SHP77 treated with DMSO at 0.1 percent for 48 hours (cell line): ENCODE measurements around the gene ALDH1A3.

ENCODE experiments used
- DNase-seq: peaks from one replicate; lab custom pipeline; 2025; lab: John Stamatoyannopoulos, UW

Gene ALDH1A3

DNA sequence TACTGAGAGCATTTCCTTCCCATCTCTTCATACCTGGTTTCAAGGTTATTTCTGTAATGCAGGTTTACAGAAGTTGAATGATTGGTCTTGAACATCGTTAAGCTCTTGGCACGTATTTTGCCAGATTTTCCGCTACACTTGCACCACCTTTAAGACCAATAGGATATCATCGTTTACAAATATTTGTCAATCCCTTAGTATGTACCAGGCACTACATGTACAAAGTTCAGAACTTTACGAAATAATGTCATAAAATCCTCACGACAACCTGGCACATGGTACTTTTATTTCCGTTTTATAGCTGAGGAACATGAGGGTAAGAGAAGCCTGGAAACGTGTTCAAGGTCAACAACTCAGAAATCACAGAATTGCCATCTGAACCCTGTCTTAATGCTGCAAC is 45.8 kb downstream of the ALDH1A3 start:
- DNase-seq, result no peak

DNA sequence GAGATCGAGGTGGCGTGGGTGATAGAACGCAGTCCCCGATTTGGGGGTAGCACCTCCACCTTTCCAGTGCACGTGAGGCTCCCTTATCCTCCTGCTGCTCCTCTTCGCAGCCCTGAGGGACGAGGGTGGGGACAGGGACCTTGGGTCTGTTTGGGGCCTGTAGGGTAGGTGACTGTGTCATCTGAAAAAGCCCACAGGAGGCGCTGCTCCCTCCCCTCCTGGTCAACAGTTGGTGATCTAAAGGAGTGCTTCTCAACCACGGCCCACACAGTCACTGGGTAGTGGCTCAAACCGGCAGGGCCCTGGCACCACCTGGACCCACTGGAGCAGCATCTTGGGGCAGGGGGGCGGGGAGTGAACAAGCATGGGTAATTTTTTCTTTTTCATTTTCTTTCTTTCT is 46.6 kb downstream of the ALDH1A3 start:
- DNase-seq, result no peak

DNA sequence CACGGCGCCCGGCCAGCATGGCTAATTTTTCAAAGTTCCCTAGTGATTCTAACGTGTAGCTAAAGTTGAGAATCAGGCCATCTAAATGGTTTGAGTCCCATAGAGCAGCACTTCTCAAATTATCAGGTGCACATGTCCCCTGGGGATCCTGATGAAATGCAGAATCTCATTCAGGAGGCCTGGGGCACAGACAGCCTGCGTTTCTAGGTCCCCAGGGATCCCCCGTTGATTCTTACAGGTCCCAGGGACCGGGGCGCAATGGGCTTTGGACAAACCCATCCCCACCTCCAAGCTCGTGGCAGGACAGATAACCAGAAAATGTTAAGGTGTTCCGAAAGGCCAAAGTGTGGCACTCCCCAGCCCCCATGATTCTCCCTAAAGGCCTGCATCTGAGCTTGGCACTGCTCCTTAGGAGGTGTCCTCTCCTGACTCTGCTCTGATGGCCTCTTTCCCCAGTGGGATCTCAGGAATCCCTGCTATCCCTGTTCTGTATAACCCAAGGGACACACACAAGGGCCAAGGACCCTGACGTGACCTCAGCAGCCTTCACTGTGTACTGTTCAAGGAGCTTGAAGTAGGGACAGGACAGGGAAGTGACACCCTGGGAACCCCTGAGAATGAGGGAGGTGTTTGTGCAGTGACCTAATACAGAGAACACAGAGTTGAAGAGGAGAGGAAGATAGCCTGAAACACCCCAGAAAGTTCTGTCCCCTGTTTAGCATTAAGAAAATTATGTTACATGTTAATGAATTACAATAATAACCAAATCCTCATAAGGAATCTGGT is 47.5 kb downstream of the ALDH1A3 start:
- DNase-seq, result no peak

DNA sequence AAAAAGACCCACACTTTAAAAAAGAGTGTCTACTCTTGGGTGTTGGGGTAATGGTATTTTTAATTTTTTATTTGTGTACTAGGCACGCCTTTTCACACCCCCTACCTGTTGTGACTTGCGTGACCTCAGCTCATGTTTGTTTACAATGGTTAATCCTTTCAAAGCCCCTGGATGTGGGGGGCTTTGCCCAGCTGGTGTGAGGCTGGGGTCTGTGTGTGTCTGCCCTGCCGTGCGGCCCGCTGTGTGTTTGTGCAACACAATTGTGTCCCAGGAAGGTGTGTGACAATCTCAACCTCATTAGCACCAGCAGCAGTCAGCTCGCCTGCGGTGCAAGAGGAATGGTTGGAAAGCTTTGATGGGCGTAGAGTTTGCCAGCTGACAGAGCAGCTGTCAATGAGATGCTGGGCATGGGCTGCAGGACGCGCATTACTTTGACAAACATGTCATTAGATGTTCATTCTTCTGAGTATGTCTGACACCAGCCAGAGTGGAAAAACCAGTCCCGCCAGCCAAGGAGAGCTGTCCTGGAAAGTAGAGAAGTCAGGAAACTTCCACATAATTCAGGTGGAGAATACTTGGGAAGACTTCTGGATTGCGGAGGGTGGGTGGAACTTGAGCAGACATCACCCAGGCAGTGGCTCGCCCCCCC is 49.1 kb downstream of the ALDH1A3 start:
- no peak for DNase-seq

DNA sequence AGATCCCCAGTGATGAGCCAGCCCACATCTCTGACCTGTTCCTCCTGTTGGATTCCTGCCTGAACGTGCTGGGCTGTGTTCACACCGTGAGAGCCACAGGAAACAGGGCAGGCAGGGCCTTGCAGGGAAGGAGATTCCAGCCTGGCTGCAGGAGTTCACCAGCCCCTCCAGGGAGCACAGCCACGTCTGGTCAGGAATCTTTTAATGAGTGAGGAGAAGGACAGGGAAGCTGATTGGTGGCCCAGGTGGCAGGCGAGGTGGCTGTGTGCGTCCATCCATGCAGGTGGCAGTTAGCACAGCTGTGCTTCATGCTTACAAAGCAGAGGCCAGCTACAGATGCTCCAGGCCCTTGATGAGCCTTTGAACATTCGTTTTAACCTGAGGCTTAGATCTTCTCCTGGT is 50.0 kb downstream of the ALDH1A3 start:
- no peak for DNase-seq

DNA sequence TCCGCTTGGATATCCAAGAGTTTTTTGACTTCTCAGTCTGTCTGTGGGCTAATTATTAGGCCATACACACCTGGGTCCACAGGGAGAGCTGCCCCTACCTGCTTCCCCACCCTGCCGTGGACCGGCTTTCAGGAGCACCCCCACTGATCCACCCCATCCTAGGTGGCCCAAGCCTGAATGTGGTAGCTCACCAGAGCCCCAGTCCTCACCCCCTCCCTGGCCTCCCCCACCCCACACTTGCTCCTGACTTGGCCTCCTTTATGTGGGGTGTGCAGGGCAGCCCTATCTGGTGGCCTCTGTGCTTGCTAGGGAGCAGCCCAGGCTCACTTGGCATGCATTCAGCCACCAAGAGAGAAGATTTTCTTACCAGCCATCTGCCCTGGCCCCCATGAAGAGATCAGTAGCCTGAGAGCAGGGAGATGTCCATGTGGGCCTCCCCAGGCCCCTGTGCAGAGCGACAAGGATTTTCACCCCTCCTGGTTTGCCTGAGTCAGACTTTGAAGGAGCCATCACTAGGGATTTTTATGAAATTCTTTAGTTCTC is 50.7 kb downstream of the ALDH1A3 start:
- DNase-seq, result no peak

DNA sequence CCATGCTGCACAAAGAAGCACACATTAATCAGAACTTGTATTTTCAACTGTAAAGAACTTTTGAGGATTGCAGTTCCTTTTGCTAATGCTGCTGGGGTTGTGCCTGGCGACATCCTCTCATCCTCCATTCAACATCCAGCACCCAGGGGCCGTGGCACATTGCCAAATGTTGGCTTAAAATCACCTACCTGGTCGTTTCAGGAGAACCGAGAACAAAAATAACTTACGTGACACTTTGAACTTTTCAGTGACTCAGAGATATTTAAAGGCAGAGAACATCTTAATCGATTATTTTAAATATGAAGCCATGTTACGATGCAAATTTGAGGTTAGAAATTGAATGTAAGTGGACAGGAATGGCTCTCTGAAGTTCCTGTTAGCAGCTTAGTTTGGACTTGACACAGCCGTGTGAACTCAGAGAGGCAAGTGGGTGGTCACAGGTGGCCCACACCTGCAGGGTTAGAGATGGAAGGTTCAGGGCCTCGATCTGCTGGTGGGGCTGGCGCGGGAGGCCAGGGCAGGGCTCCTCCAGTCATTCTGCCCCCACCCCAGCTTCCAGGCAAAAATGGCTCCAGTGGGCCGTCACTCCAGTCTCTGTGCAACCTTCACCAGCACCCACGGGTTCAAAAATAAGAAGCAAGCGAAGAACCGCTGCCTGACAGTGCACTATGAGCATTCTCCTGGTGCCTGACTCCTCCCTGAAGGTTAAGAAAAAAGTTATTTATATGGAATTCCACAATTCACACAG is 51.7 kb downstream of the ALDH1A3 start:
- no peak for DNase-seq

DNA sequence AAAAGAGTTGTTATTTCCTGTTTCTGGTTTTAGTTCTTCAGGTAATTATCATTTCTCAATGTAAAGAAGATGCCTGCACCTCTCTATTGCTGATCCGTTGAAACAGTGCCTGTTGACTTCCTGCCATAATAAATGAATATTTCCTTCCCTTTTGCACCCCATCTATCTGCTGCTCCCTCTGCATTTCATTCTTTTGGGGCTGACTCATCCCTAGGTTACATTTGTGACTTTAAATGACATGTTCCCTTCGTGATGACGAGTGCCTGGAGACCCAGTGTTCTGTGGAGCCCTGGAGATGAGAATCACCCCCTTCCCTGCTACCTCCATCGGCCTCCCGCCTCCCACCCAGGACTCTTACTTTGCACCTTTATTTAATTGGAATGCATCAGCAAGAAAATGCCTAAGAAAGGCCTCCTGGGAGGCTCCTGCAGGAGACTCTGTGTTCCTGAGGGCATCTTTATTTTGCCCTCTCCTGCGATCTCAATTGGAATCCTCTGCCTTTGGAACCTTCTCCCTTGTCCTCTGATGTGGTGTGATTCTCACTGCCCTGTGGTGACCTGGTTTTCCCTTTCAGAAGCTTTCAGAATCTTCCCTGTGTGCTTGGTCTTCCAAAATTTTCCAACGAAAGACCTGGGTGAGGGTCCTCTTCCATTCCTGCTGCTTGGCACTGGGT is 53.2 kb downstream of the ALDH1A3 start:
- no peak for DNase-seq

DNA sequence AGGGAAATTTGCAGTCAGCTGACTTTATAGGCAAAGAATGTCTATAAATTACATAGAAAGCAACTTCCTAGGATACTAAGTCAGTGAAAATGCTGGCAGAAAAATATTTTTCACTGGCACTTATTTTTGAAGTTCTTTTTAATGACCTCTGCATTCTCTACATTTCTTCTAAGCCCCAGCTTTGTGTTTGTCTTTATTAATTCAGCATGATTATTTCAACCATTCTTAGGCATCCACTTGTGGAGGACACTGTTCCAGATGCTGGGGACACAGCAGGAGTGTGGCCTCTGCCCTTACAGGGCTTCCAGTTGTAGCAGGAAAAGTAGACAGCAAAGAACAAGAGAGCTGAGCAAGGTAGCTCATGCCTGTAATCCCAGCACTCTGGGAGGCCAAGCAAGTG is 54.5 kb downstream of the ALDH1A3 start:
- DNase-seq, result no peak

DNA sequence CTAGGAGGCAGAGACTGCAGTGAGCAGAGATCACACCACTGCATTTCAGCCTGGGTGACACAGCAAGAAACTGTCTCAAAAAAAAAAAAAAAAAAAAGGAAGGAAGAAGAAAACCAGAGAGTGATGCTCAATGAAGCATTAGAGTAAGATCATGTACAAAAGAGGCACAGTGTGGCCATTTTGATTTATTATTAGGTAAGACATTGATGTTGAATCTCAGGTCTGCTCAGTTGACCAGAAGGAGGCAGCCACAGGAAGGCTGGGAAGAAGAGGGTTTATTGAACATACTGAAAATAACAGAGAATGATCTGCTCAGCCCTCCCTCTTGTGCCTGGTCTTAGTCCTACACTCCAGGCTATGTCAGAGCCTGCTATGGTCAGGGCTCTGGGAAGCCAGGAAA is 55.1 kb downstream of the ALDH1A3 start:
- DNase-seq, result no peak

DNA sequence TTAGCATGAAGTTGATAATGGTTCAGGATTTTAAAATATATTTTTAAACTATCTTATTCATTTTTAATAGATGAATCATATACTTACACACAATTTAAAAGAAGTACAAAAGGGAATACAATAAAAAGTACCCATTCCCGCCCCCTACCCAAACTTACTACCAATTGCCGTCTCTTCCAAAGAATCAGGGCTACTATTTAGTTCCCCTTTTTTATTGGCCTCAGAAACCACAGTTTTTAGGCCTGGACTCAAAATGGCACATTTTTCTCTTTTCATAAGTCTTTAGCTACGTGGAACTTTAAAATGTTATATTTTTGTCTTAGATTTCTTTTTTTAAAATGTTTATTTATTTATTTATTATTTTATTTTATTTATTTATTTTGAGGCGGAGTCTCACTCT is 57.5 kb downstream of the ALDH1A3 start:
- DNase-seq, result no peak

DNA sequence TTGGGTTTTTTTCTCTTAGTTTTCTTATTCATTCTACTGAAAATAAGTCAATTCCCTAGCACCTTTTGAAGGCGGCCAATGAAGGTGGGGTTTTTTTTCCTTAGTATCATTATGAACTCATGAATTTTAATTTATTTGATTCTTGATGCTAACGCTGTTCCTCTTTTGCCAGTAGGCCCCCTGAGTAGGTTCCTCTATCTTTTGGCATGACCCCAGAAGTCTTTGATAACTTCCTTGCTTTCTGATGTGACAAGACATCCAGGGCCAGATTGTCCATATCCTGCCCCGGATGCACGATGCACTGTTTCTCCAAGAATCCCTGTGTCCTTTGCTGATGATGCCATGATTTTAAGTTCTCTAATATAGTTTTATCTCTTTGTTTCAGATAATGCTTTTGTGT is 60.2 kb downstream of the ALDH1A3 start:
- DNase-seq, result no peak

DNA sequence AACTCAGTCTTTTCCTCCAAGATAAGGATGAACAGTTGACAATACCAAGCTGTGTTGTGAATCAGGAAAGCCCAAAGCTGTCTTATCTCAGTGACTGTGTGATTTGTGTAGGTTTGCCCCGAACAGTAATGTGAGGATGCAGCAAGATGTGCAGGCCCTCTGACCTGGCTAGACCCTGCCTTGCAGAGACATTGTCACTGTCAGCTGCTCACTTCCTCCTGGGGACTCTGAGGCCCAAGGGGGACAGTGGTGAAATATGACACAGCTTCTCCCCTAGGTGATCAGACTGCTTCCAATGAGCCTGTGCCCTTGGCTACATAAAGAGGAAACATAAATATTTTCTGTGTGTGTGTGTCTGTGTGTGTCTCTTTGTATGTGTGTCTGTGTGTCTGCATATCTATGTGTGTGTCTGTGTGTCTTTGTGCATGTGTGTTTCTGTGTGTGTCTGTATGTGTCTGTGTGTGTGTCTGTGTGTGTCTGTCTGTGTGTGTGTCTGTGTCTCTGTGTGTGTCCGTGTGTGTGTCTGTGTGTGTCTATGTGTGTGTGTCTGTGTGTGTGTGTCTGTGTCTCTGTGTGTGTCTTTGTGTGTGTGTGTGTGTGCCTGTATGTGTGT is 61.2 kb downstream of the ALDH1A3 start:
- DNase-seq, result no peak

DNA sequence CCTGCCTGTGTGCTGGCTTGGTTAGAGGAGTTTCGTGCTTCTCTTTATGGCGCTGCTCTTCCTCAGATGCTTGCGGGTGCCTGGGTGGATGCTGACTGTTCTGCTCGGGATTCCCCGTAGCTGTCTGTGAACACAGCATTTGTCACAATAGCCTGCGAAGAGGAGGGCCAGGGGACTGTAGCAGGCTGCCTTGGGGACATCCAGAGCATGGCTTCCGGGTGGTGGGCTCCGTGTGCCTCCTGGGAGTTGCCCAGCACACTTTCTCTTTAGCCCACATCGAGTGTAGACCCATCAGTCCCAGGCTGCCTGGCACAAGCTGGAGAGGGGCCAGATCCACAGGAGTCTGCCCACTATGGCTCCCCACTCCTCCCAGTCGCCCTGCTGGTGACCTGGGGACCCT is 61.9 kb downstream of the ALDH1A3 start:
- no peak for DNase-seq

DNA sequence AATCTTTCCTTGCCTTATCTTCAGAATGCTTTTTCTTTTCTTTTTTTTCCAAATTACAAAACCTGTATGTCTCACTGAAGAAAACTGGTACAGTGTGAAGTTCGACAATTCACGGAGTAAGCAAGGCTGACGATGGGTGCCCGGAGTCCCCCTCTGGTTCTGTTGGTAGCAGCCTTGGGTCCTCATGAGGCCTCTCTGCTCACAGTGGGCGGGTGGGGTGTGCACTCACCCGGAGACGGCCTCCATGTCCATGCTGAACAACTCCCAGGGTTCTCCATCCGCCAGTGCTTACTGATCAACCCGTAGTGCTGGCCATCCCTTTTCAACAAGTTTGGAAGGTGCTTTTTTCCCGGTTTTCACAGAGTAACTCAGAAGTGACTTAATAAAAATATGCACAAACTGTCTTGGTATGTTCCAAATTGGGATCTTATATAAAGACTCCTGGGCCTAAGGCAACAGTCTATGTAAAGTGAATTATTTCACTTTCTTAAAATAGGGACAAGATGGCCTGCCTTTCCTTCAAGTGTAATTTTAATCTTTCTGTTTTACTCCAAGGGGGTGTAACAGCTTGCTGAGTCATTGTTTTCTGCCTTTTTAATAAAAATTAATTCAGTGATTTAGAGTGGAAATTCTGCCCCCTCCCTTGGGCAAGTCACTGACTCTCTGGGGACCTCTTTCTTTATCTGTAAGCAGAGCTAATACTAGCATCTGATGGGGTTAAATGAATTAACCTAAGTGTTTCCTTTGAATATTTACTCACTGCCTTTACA is 63.2 kb downstream of the ALDH1A3 start:
- no peak for DNase-seq

DNA sequence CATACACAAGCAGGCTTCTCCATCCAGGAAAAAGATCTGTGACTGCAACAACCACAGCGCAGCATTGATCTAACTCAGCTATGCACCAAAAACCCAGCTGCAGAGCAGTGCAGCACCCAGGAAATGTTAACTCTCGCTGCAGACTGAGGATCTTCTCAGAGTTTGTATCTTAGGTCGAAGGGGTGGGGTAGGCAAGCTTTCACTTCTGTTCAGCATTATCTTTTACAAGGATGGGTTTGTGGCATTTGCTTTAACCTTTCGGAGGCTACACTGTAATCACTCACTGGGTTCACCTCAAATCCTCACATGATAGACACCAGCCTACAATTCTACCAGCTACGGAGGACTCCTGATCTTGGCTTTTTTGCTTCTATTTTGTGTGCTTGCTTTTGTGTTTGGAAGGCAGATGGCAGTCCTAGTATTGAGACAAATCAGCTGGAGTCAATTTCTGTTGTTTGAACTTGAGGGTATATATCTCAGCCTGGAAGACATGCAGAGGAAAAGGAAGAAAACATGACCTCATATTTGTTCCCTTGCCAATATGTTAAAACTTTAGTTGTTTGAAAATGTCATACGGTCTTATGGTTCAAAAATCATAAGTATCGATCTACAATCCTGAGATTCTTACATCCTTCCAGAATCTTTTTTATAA is 64.7 kb downstream of the ALDH1A3 start:
- DNase-seq, result no peak

DNA sequence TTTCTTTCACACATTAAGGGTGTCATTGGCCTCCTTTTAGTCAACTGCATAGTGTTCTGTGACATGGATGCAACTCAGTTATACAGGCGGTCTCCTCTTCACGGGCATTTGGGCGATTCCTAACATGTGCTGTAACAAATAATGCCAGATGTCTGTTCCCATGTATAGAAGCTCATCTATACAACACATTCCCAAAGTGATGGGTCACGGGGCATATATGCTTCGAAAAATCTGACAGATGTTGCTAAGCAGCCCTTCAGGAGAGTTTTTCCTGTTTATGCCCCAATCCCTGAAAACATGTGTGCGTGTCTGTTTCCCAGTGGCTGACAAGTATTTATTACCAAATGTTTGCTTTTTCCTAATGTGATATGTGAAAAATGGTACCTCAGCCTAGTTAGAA is 65.4 kb downstream of the ALDH1A3 start:
- DNase-seq, result no peak

DNA sequence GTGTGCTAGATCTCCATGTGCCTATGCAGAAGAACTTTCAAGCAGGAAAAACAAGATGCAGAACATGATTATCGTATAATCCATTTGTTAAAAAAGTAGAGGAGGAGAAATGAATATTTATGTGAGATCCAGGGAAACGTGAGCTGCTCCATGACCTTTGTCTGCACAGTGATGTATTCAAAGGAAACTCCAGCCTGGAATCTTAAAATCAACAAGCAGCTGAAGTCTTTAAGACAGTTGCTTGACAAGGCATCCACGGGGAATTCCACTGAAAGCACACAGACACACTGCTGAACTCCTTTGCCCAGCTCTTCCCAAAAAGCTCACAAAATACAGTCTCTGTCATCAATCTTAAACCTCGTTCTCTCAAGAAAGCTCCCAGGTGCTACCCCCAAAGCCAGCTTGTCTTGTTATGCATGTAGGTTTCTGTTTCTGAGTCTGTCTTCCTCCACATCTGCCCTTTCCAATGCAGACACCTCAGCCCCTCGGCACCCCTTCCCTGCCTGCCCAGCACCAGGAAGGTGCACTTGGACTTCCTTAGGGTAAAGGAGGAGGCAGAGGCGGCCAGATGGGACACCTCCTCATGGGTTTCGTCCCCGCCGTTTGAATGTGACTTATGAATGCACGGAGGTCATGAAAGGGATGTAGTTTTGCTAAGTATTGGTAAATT is 68.3 kb downstream of the ALDH1A3 start:
- DNase-seq, result no peak

DNA sequence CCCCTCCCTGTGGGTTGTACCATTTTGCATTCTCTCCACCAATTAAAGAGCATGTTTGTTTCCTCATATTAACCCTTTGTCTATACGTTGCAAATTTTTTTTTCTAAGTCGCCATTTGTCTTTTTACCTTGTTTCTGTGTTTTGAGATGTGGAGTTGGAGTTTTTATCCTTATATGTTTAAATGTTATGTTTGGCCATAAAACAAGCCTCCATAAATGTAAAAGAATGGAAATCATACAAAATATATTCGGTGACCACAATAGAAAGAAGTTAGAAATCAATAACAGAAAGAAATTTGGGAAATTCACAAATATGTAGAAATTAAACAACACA is 68.8 kb downstream of the ALDH1A3 start:
- no peak for DNase-seq

DNA sequence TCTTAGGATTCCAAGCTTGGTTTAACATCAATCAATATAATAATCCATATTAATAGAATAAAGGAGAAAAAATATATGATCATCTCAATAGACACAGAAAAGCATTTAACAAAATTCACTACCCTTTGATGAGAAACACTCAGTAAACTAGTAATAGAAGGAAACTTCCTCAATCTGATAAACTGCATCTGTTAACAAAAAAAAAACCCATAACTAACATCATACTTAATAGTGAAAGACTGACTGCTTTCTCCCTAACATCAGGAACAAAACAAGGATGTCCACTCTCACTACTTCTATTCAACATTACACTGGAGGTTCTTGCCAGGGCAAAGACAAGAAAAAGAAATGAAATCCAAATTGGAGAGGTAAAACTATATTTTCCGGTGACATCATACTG is 70.1 kb downstream of the ALDH1A3 start:
- DNase-seq, result no peak
